ENCODE results near the gene LAP3. TPM values are rescaled to one million over a fixed set of nuclear protein-coding genes. Genes with fewer than 3 reads are reported as not detected.

Gene LAP3
- total RNA-seq, 2 experiments from 2014 or later: 146 TPM

DNA sequence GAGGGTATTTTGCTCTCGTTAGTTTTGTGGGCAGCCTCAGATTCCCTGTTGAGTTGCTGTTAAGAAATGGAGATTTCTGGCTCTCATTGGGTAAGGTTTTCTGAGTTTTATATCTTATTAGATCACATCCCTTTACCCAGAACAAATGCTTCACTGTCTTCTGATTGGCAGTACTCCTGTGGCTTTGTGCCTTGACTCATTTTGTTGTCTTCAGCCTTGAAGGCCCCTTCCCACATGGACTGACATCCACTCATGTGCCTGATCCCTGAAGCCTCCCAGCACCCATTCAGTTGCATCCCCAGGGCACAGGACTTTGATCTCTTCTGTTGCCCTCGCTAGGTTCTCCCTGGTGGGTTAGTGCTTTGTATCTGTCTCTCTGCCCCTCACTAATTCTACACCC, 47.8 kb downstream of the LAP3 start:
- Mint-ChIP-seq H3K27ac (no peak overlapping the region), H3K4me1 (peaks cover 5% of the 10 kb centered on the region), H3K4me3 (no peak overlapping the region), H3K27me3 (no peaks in the 10 kb centered on the region), H3K36me3 (peaks cover 37% of the 10 kb centered on the region), H3K9me3 (no peaks in the 10 kb centered on the region)
- DNase-seq: no peak

DNA sequence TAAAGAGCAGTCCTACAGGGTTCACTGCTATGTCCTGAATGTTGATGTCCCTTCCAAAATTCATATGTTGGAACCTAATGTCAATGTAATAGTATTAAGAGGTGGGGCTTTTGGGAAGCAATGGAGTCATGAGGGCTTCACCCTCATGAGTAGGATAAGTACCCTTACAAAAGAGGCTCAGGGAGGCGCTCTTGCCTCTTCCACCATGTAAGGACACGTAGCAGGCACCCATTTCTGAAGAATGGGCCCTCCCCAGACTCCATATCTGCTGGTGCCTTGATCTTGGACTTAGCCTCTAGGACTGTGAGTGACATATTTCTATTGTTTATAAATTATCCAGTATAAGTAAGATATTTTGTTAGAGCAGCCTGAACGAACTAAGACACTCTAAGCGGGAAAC, 53.2 kb downstream of the LAP3 start:
- Mint-ChIP-seq H3K4me1 (peaks cover 5% of the 10 kb centered on the region), H3K27ac (no peak overlapping the region), H3K9me3 (no peaks in the 10 kb centered on the region), H3K27me3 (no peaks in the 10 kb centered on the region), H3K36me3 (peaks cover 34% of the 10 kb centered on the region), H3K4me3 (no peak overlapping the region)
- DNase-seq: no peak

DNA sequence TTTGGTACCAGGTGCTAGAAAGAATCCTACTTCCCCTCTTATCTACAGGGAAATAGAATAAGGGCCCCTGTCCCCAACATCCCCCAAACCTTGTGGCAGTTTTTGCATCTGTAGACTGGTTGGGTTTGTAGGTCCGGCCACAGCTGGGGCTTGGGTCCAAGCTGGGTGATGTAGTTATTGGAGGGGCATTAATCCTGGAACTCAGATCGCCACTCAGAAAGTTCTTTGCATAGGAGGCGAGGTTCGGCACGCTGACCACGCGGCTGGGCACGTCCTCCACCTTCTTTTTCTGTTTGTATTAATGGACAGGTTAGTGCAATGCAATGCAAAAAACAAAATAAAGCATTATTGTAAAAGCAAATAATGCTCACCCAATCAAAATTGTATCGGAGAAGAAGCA, 56.6 kb downstream of the LAP3 start:
- Mint-ChIP-seq H3K27ac (no peak overlapping the region), H3K27me3 (no peaks in the 10 kb centered on the region)

DNA sequence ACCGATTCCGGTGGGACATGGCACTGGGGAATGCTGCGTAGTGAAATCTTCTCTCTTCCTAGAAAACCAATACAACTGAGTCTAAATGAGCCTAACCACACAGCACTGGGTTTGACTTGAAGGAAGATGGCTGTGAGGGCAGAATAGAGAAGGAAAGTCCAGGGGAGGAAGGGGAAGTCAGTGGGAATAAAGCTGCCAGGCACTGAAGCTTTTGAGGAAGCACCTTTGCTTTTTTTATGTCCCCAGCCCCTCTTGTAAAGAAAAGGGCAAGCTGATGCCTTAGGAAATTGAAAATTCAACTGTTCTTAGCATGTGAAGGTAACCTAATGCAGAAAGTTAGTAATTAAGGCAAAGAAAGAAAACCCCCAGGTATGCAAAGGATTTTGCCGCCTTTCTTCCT, 58.1 kb downstream of the LAP3 start:
- Mint-ChIP-seq H3K4me1 (peaks cover 2% of the 10 kb centered on the region), H3K27ac (no peak overlapping the region), H3K27me3 (no peaks in the 10 kb centered on the region), H3K36me3 (peaks cover 12% of the 10 kb centered on the region), H3K9me3 (no peaks in the 10 kb centered on the region), H3K4me3 (no peak overlapping the region)
- DNase-seq: no peak

More for the DNA sequence above, 56.6 kb downstream of the LAP3 start:
- H3K4me3 Mint-ChIP-seq: no peak overlapping the region
- no peaks in the 10 kb centered on the region for H3K9me3 Mint-ChIP-seq
- H3K4me1 Mint-ChIP-seq: peaks cover 3% of the 10 kb centered on the region
- peaks cover 21% of the 10 kb centered on the region for H3K36me3 Mint-ChIP-seq
- no peak for DNase-seq

DNA sequence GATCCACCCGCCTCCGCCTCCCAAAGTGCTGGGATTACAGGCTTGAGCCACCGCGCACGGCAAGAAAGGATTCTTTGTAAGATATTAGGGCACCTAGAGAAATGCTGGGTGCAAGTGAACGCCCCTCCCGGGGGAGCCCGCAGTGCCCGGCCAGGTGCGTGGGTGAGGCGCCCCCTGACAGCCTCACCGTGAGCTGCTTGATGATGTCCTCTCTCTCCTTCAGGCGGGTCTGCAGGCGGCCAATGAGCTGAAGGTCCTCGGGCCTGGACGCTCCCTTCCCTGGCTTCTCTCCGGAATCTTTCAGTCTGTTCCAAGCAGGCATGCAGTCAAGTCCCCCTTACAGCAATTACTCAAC, 59.3 kb downstream of the LAP3 start:
- Mint-ChIP-seq H3K27ac (no peak overlapping the region), H3K9me3 (no peaks in the 10 kb centered on the region), H3K4me1 (no peaks in the 10 kb centered on the region), H3K4me3 (no peak overlapping the region), H3K36me3 (peaks cover 12% of the 10 kb centered on the region), H3K27me3 (no peaks in the 10 kb centered on the region)
- no peak for DNase-seq

DNA sequence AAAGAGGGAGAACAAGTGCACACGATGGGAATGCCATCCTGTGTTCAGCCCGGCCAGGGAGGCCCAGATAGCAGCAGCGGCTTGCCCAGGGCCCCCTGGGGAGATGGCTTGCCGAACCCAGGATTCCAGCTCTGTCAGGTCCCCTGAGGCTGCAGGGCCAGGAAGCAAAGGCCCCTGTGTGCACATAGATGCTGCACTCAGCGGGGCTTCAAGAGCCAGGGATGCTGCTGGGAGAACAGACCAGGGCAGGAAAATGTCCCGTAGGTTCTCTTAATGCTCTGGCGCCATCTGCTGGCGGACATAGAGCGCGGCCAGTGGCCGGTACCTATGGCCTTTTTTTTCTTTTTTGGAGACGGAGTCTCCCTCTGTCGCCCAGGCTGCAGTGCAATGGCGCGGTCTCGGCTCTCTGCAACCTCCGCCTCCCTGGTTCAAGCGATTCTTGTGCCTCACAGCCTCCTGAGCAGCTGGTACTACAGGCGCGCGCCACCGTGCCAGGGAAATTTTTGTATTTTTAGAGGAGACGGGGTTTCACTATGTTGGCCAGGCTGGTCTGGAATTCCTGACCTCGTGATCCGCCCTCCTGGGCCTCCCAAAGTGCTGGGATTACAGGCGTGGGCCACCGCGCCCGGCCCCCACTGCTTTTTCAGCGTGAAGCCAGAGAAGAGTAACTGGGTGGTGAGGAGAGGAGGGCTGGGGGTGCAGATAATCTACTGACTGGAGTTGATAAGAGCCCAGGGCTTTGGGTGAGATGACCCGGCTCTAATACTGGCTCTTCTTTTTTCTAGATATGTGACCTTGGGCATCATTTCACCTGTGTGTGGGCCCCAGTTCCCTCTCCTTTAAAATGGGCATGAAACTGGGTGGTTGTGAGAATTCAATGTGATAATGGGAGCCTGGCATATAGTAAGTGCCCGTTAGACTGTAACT, 60.0 kb downstream of the LAP3 start:
- Mint-ChIP-seq H3K27ac (no peak overlapping the region), H3K4me3 (no peak overlapping the region), H3K4me1 (no peaks in the 10 kb centered on the region), H3K9me3 (no peaks in the 10 kb centered on the region), H3K36me3 (peaks cover 12% of the 10 kb centered on the region), H3K27me3 (no peaks in the 10 kb centered on the region)
- peak; percentile 66 for DNase-seq

DNA sequence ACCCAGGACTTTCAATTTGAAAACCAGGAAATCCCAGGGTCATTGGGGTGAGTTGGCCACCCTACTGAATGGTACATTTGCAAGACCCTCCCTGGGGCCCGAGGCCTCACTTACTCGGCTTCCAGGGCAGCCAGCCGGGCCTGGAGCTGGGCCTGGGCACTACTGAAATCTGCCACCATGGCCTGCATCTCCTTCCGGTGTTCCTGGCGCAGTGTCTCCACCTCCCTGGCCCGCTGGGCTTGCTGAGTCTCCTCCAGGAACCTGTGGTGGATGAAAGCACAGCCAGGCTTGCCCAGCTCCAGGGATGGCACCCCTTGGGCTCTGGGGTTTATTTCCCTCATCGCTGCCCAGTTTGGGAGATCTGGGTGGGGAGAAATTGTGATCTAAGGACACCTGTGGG, 62.1 kb downstream of the LAP3 start:
- Mint-ChIP-seq H3K4me1 (no peaks in the 10 kb centered on the region), H3K36me3 (peaks cover 10% of the 10 kb centered on the region), H3K27me3 (no peaks in the 10 kb centered on the region), H3K27ac (no peak overlapping the region), H3K9me3 (no peaks in the 10 kb centered on the region), H3K4me3 (no peak overlapping the region)
- DNase-seq: no peak

DNA sequence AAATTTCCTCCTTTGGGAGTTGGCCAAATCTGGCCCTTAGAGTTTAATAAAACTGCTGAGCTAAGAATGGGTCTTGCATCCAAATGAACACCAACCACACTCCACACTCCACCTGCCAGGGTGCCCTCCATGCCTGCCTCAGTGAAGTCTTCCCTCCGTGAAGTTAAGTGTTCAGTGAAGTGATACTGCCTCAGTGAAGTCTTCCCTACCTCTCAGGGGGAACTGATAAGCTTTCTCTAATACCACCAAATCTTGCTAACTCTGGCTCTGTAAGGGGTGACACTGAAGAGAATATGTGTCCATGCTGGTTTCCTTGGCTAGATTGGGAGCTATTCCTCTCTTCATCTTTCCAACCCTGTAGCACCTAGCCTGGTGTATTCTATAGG, 65.4 kb downstream of the LAP3 start:
- Mint-ChIP-seq H3K36me3 (peaks cover 2% of the 10 kb centered on the region), H3K4me1 (no peaks in the 10 kb centered on the region), H3K27ac (no peak overlapping the region), H3K4me3 (no peak overlapping the region), H3K9me3 (no peaks in the 10 kb centered on the region), H3K27me3 (no peaks in the 10 kb centered on the region)
- DNase-seq: no peak

DNA sequence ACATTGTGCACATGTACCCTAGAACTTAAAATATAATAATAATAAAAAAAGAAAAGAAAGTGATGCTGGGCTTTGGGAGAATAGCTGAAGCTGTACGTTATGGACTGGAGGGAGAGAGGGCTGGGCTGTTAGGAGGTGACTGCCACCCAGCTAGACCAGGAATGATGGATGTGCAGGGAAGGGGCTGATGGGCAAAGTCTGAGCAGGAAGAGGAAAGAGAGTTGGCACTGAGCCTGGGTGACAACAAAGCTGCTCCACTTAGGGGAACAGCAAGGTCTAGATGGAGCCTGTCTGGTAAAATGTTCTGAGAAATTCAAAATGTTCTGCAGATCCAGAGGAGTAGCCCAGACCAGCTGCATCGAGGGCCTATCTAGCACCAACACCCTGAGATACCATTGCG, 69.7 kb downstream of the LAP3 start:
- Mint-ChIP-seq H3K27ac (no peak overlapping the region), H3K4me1 (peaks cover 7% of the 10 kb centered on the region), H3K36me3 (peaks cover 2% of the 10 kb centered on the region), H3K27me3 (no peaks in the 10 kb centered on the region), H3K9me3 (no peaks in the 10 kb centered on the region), H3K4me3 (no peak overlapping the region)
- no peak for DNase-seq

DNA sequence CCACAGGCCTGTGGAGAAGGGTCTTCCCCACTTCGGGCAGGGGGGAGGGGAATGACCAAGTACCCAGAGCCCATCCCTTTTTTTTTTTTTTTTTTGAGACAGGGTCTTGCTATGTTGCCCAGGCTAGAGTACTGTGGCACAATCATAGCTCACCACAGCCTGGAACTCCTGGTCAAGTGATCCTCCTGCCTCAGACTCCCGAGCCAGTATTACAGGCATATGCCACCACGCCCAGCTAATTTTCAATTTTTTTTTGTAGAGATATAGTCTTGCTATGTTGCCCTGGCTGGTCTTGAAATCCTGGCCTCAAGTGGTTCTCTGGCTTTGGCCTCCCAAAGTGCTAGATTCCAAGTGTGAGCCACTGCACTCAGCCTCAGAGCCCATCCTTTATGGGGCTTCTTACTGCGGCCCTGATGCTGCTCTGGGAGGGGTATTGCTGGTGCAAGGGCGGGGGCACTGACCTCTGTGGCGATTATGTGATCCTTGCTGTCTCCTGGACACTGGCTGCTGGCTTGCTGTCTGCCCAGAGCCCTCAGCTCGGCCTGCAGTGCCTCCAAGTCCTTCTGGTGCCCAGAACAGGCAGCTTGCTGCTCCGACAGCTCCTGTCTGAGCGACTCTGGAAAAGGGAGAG, 70.3 kb downstream of the LAP3 start:
- H3K9me3 Mint-ChIP-seq: no peaks in the 10 kb centered on the region
- H3K4me3 Mint-ChIP-seq: no peak overlapping the region
- peaks cover 2% of the 10 kb centered on the region for H3K36me3 Mint-ChIP-seq
- H3K27me3 Mint-ChIP-seq: no peaks in the 10 kb centered on the region
- peaks cover 9% of the 10 kb centered on the region for H3K4me1 Mint-ChIP-seq
- H3K27ac Mint-ChIP-seq: no peak overlapping the region
- no peak for DNase-seq

DNA sequence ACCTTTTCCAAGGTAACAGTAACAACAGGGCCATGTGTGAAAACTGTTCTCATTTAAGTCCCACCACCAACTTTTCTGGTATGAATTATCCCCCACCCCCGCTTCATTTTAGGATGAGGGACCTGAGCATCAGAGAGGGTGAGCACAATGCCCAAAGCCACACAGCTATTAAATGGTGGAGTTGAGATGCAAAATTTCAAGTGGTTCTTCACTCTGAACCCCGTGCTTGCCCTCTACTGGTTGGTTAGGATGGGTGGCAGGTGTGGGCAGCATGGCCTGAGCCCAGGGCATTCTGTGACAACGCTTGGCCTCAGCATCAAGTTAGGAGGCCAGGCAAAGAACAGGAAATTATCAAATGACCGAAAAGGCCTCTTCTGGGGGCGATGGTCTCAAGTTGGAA, 70.9 kb downstream of the LAP3 start:
- Mint-ChIP-seq H3K4me3 (no peak overlapping the region), H3K9me3 (no peaks in the 10 kb centered on the region), H3K27me3 (no peaks in the 10 kb centered on the region), H3K4me1 (peaks cover 9% of the 10 kb centered on the region), H3K36me3 (no peaks in the 10 kb centered on the region), H3K27ac (no peak overlapping the region)
- DNase-seq: no peak

DNA sequence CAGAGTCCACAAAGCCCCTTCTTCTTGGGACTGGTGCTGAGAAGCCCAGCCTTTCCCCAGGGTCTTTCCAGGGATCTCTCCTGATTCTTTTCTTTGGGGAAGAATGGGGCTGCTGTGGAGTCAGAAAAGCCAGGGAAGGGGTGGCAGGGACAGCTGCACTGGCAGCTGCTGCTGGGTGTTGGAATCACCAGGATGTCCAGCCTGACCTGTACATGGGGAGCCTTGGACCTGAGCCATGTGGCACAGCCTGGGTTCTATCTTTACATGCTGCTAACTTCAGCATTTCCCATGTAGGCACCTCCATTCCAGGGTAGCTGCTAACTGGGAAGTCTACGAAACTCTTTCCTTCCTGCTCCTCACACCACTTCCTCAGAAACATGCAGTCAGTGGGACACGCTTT, 73.4 kb downstream of the LAP3 start:
- DNase-seq: no peak
- H3K27me3 Mint-ChIP-seq: no peaks in the 10 kb centered on the region
- no peak overlapping the region for H3K4me3 Mint-ChIP-seq
- H3K9me3 Mint-ChIP-seq: no peaks in the 10 kb centered on the region
- no peaks in the 10 kb centered on the region for H3K36me3 Mint-ChIP-seq
- H3K27ac Mint-ChIP-seq: no peak overlapping the region
- peaks cover 9% of the 10 kb centered on the region for H3K4me1 Mint-ChIP-seq

DNA sequence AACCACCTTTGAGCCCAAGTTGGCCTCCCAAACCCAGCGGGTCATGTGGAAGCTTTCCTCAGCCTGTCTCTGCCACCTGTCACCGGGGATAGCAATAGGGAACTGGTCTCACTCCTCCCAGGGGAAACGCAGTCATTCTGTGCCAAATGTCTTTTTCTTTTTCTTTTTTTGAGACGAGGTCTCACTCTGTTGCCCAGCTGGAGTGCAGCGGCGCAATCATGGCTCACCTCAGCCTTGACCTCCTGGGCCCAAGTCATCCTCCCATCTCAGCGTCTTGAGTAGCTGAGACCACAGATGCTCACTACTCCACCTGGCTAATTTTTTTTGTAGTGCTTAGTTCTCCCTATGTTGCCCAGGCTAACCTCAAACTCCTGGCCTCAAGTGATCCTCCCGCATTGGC, 77.7 kb downstream of the LAP3 start:
- Mint-ChIP-seq H3K4me3 (no peak overlapping the region), H3K4me1 (peaks cover 11% of the 10 kb centered on the region), H3K9me3 (no peaks in the 10 kb centered on the region), H3K27me3 (peaks cover 6% of the 10 kb centered on the region), H3K36me3 (no peaks in the 10 kb centered on the region), H3K27ac (no peak overlapping the region)
- DNase-seq: no peak

DNA sequence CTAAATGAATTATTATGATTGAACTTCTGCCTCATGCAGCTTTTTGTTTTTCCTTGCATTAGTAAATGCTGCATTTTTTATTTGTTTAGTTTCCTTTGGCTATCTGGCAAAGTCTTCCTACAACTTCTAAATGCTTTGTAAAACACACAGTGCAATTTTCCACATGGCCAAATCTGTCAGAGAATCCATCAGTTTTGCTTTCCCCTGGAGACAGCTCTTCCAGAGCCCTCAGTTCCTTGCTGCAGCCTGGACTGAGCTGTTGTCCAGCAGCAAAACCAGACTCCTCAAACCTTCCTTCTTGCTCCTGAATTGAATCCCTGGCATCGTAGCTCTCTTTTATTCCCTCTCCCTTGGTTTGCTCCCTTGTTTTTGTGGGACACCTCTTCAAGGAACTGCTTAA, 80.1 kb downstream of the LAP3 start:
- DNase-seq: no peak
- Mint-ChIP-seq H3K4me3 (no peak overlapping the region), H3K27ac (no peak overlapping the region), H3K4me1 (peaks cover 2% of the 10 kb centered on the region), H3K27me3 (peaks cover 6% of the 10 kb centered on the region), H3K36me3 (no peaks in the 10 kb centered on the region), H3K9me3 (no peaks in the 10 kb centered on the region)
